Transverse colon (tissue), 4 donors: Measurements from ENCODE around the gene SLC12A3. TPM values are rescaled to one million over a fixed set of nuclear protein-coding genes. Genes with fewer than 3 reads are reported as not detected.

Experiments
- DNase-seq: peaks from one replicate; pipeline ENCODE4 v3.0.0-alpha.2; 2019
- H3K27ac ChIP-seq, 4 donors: fragments of 200-600 bp; sonication (generic); 2 replicates each; pipeline ENCODE4 v1.5.1; 2016 to 2018; ENCODE audit warnings: inconsistent platforms in 4 of 4
- H3K27me3 ChIP-seq: fragments of 200-600 bp; sonication (generic); 2 replicates; pipeline ENCODE4 v1.5.1; 2017; ENCODE audit warnings: inconsistent platforms
- H3K36me3 ChIP-seq, 4 donors: fragments of 200-600 bp; sonication (generic); 2 replicates each; pipeline ENCODE4 v1.5.1; 2017 to 2019; ENCODE audit warnings: inconsistent platforms in 4 of 4
- H3K4me1 ChIP-seq, 4 donors: fragments of 200-600 bp; sonication (generic); 2 replicates each; pipeline ENCODE4 v1.5.1; 2017 to 2020; ENCODE audit warnings: inconsistent platforms in 4 of 4
- H3K4me3 ChIP-seq, 4 donors: fragments of 200-600 bp; sonication (generic); 1 replicate in 1 of 4; 2 replicates in 3 of 4; pipeline versions ENCODE4 v1.5.1 to v1.6.1; 2017 to 2019; ENCODE audit warnings: inconsistent platforms in 4 of 4
- H3K9me3 ChIP-seq, 2 donors: fragments of 200-600 bp; sonication (generic); 2 replicates each; pipeline ENCODE4 v1.5.1; 2017 to 2019; ENCODE audit warnings: inconsistent platforms in 2 of 2
- CTCF ChIP-seq, 5 experiments: fragments of 200-600 bp in 3 of 5; fragments of 450-650 bp in 2 of 5; sonication (generic) in 3 of 5; IDR thresholded peaks; 1 replicate in 2 of 5; 2 replicates in 3 of 5; pipeline ENCODE4 v1.5.1; 2016 to 2017; ENCODE audit warnings: antibody characterized with exemption in 5 of 5, inconsistent platforms in 3 of 5, mild to moderate bottlenecking in 2 of 5, moderate library complexity in 1 of 5
- EP300 ChIP-seq: sonication (generic); formaldehyde crosslinking; IDR thresholded peaks from one replicate; pipeline ENCODE4 v1.6.1; 2017; ENCODE audit warnings: antibody characterized with exemption, low read depth
- POLR2A ChIP-seq: fragments of 450-650 bp; IDR thresholded peaks from one replicate; pipeline ENCODE4 v1.6.1; 2016; ENCODE audit warnings: antibody characterized with exemption, mild to moderate bottlenecking, moderate library complexity
- POLR2AphosphoS5 ChIP-seq, 3 donors: sonication (generic); formaldehyde crosslinking; IDR thresholded peaks; one replicate each; pipeline ENCODE4 v1.6.1; 2016; ENCODE audit warnings: antibody characterized with exemption in 3 of 3
- WGBS, 2 donors: methylation state at CpG; one replicate each; pipeline ENCODE4 v1.1.5; 2018; ENCODE audit warnings: low coverage in 1 of 2; 5-methylcytosine and 5-hydroxymethylcytosine counted together
- in situ Hi-C, 4 donors: fragments of 200-750 bp; cut with MboI; loops; one replicate each; pipeline versions ENCODE4 v1.15.0 to v1.15.1; 2017; ENCODE audit warnings: low sequenced_read_pairs in 3 of 4, low pct_ligation_motif_present in 1 of 4, low pct_unique_long_range_greater_than_20kb in 1 of 4
- intact Hi-C: fragments of 100-400 bp; cut with DNase I; formaldehyde crosslinking; loops from one replicate; pipeline ENCODE4 v1.15.1; 2023; ENCODE audit warnings: low total_unique reads
- total RNA-seq, 4 donors: library from RNA; depleted of rRNA; stranded (reverse); fragments of >200 nt; gene quantifications; one replicate each; pipeline ENCODE4 v1.1.0, GENCODE V29; 2016

Gene SLC12A3
- total RNA-seq, 4 donors from 2014 or later, result not detected

- in situ Hi-C loops, result no loop called here
- no peak for TF ChIP-seq CTCF (IDR thresholded peaks at IDR 0.05)
- TF ChIP-seq EP300, result no peak
- TF ChIP-seq POLR2AphosphoS5 (IDR thresholded peaks at IDR 0.05), result no peak
- no peak for TF ChIP-seq POLR2A
- H3K36me3 ChIP-seq, result peaks cover 0 to 32% (median 13%) of the 10 kb centered on the region in 4 donors
- no peaks in the 10 kb centered on the region for H3K4me1 ChIP-seq
- intact Hi-C loops, result no loop called here
- no peak overlapping the region for H3K4me3 ChIP-seq
- no peaks in the 10 kb centered on the region for H3K27me3 ChIP-seq
- WGBS, 2 donors, result 92% methylated on average over 2 of the region's 2 CpGs; no CpG with 5 or more reads in 1 of the 2 donors
- H3K9me3 ChIP-seq, result no peaks in the 10 kb centered on the region
- DNase-seq, result no peak
- H3K27ac ChIP-seq, result no peak overlapping the region
Measured at GRCh38 chr16:56835320-56835719, 29.7 kb upstream of the SLC12A3 start.

GRCh38 chr16:56836410-56837230 lies 28.4 kb upstream of the SLC12A3 start:
- in situ Hi-C loops, result no loop called here
- Histone ChIP-seq H3K27ac (no peak overlapping the region), H3K4me1 (no peaks in the 10 kb centered on the region), H3K36me3 (peaks cover 0 to 33% (median 13%) of the 10 kb centered on the region in 4 donors), H3K27me3 (no peaks in the 10 kb centered on the region), H3K9me3 (no peaks in the 10 kb centered on the region), H3K4me3 (no peak overlapping the region)
- intact Hi-C loops, result no loop called here
- no peak for TF ChIP-seq EP300
- no peak for TF ChIP-seq POLR2A
- TF ChIP-seq POLR2AphosphoS5 (IDR thresholded peaks at IDR 0.05), result no peak
- no peak for TF ChIP-seq CTCF (IDR thresholded peaks at IDR 0.05)
- DNase-seq, result no peak
- 82 to 95% methylated on average over 3 to 5 of the region's 5 CpGs for WGBS, 2 donors

- Histone ChIP-seq H3K27ac (no peak overlapping the region), H3K4me1 (no peaks in the 10 kb centered on the region), H3K36me3 (peaks cover 0 to 31% (median 10%) of the 10 kb centered on the region in 4 donors), H3K27me3 (no peaks in the 10 kb centered on the region), H3K9me3 (no peaks in the 10 kb centered on the region), H3K4me3 (no peak overlapping the region)
- in situ Hi-C loops, result no loop called here
- 87 to 91% methylated on average over 8 to 9 of the region's 9 CpGs for WGBS, 2 donors
- intact Hi-C loops, result no loop called here
- no peak for TF ChIP-seq CTCF (IDR thresholded peaks at IDR 0.05)
- TF ChIP-seq POLR2A, result no peak
- no peak for DNase-seq
Measured at GRCh38 chr16:56838622-56839337, 26.2 kb upstream of the SLC12A3 start.

- Histone ChIP-seq H3K27me3 (no peaks in the 10 kb centered on the region), H3K9me3 (no peaks in the 10 kb centered on the region), H3K27ac (no peak overlapping the region), H3K36me3 (peaks cover 0 to 13% (median 6%) of the 10 kb centered on the region in 4 donors), H3K4me3 (no peak overlapping the region), H3K4me1 (no peaks in the 10 kb centered on the region)
- DNase-seq, result no peak
- intact Hi-C loops (no loop called here), in situ Hi-C loops (no loop called here)
- 88% methylated on average over 2 of the region's 2 CpGs; no CpG with 5 or more reads in 1 of the 2 donors for WGBS, 2 donors
- TF ChIP-seq POLR2A (no peak), EP300 (no peak), POLR2AphosphoS5 (IDR thresholded peaks at IDR 0.05) (no peak), CTCF (IDR thresholded peaks at IDR 0.05) (no peak)
Measured at GRCh38 chr16:56841233-56841632, 23.8 kb upstream of the SLC12A3 start.
